GM18861 (cell line): ENCODE measurements around the gene H2AZ2.

Experiments
- ATAC-seq: cut with Tn5 transposase; IDR thresholded peaks from one replicate; pipeline ENCODE4 v1.9.1; 2021; ENCODE audit not compliant: unreplicated experiment

Gene H2AZ2

GRCh38 chr7:44847920-44848634 is at the start of gene H2AZ2:
Gene H2AZ2, minus strand, starts transcription at chr7:44848087. Its CDS starts 116 bp downstream, at chr7:44847971.
- ATAC-seq = peak; percentile 82

- no peak for ATAC-seq
These were observed 49.4 kb upstream of the H2AZ2 start for GRCh38 chr7:44897309-44897708.

GRCh38 chr7:44894888-44895580 is 47.1 kb upstream of the H2AZ2 start:
- no peak for ATAC-seq

GRCh38 chr7:44893710-44894234 is 45.9 kb upstream of the H2AZ2 start:
- ATAC-seq = no peak

GRCh38 chr7:44891791-44892190 is 43.9 kb upstream of the H2AZ2 start:
- no peak for ATAC-seq

GRCh38 chr7:44891372-44891771 is 43.5 kb upstream of the H2AZ2 start:
- no peak for ATAC-seq

GRCh38 chr7:44889086-44889781 is 41.3 kb upstream of the H2AZ2 start:
- ATAC-seq = no peak

GRCh38 chr7:44887293-44887692 is 39.4 kb upstream of the H2AZ2 start:
- no peak for ATAC-seq

GRCh38 chr7:44885394-44886317 is 37.8 kb upstream of the H2AZ2 start, which contains the start of gene PURB:
Gene PURB, minus strand, starts transcription at chr7:44885530. Its CDS starts 182 bp downstream, at chr7:44885348.
- peak; percentile 86 for ATAC-seq

GRCh38 chr7:44884621-44885393 is 36.9 kb upstream of the H2AZ2 start:
- ATAC-seq = peak; percentile 13

- no peak for ATAC-seq
These were observed 36.2 kb upstream of the H2AZ2 start for GRCh38 chr7:44883961-44884620.

- no peak for ATAC-seq
These were observed 35.0 kb upstream of the H2AZ2 start for GRCh38 chr7:44882899-44883298.

- no peak for ATAC-seq
These were observed 33.7 kb upstream of the H2AZ2 start for GRCh38 chr7:44881610-44882009.

- ATAC-seq = no peak
These were observed 33.2 kb upstream of the H2AZ2 start for GRCh38 chr7:44881066-44881600.

- no peak for ATAC-seq
These were observed 32.6 kb upstream of the H2AZ2 start for GRCh38 chr7:44880317-44881018.

- no peak for ATAC-seq
These were observed 28.5 kb upstream of the H2AZ2 start for GRCh38 chr7:44876393-44876792.

- ATAC-seq = no peak
These were observed 27.4 kb upstream of the H2AZ2 start for GRCh38 chr7:44875241-44875640.

GRCh38 chr7:44872787-44873186 is 24.9 kb upstream of the H2AZ2 start:
- ATAC-seq = no peak
